Transverse colon (tissue), 4 donors: Measurements from ENCODE around the gene NRGN.

Experiments
- CTCF ChIP-seq, 5 experiments: fragments of 200-600 bp in 3 of 5; fragments of 450-650 bp in 2 of 5; sonication (generic) in 3 of 5; IDR thresholded peaks; 1 replicate in 2 of 5; 2 replicates in 3 of 5; pipeline ENCODE4 v1.5.1; 2016 to 2017; ENCODE audit warnings: antibody characterized with exemption in 5 of 5, inconsistent platforms in 3 of 5, mild to moderate bottlenecking in 2 of 5, moderate library complexity in 1 of 5
- POLR2A ChIP-seq: fragments of 450-650 bp; IDR thresholded peaks from one replicate; pipeline ENCODE4 v1.6.1; 2016; ENCODE audit warnings: antibody characterized with exemption, mild to moderate bottlenecking, moderate library complexity
- POLR2AphosphoS5 ChIP-seq, 3 donors: sonication (generic); formaldehyde crosslinking; IDR thresholded peaks; one replicate each; pipeline ENCODE4 v1.6.1; 2016; ENCODE audit warnings: antibody characterized with exemption in 3 of 3

- TF ChIP-seq CTCF (IDR thresholded peaks at IDR 0.05) (no peak), POLR2AphosphoS5 (IDR thresholded peaks at IDR 0.05) (no peak), POLR2A (no peak)
Observed at GRCh38 chr11:124717786-124718651, 21.7 kb upstream of the NRGN start.
